OCI-LY1 (cell line): ENCODE results near the gene ARL6IP4.

Experiments
- EZH2 ChIP-seq: fragments of 200-600 bp; sonication (generic), shearing (Covaris generic); IDR thresholded peaks from 2 replicates; pipeline ENCODE4 v1.8.0; 2017; ENCODE audit warnings: borderline replicate concordance, mixed run types, mild to moderate bottlenecking, antibody characterized with exemption, low read length, moderate library complexity, mixed read lengths
- TF ChIP-seq, protein P1 (sequence below): fragments of 200-600 bp; sonication (generic), shearing (Covaris generic); IDR thresholded peaks from 2 replicates; pipeline ENCODE4 v1.5.1; 2017; ENCODE audit warnings: mild to moderate bottlenecking, antibody characterized with exemption, low read length, moderate library complexity, mixed read lengths

DNA sequence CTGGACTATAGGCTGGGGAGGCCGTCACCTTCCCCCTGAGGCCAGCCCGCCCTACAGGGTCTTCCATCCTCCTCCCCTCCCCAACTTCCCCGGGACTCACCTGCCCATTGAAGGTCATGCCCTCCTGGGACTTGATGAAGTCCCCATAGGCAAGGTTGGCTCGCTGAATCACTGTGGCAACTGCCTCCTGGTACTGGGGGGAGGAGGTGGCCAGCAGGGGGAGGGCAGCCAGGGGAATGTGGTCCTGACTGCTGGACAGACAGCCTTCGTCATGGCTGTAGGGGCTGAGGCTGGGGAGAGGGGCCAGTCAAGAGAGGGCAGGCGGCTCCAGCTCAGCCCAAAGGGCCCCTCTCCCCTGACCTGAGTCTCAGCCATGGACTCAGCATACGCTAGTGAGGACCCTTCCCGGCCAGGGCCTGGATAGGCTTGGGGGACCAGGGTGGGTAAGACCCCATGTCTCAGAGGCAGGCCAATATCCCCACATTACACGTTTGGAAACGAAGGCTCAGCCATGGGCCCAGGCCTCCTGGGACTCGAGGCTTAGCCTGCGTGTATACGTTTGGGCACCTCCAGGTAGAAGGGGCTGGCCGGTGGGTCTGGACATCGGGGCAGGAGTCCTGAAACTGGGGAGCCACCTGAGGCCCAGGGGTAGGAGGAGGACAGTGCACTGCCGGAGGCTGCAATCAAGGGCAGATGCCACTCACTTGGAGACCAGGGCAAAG lies 16.3 kb downstream of the ARL6IP4 start:
- TF ChIP-seq, protein P1, sequence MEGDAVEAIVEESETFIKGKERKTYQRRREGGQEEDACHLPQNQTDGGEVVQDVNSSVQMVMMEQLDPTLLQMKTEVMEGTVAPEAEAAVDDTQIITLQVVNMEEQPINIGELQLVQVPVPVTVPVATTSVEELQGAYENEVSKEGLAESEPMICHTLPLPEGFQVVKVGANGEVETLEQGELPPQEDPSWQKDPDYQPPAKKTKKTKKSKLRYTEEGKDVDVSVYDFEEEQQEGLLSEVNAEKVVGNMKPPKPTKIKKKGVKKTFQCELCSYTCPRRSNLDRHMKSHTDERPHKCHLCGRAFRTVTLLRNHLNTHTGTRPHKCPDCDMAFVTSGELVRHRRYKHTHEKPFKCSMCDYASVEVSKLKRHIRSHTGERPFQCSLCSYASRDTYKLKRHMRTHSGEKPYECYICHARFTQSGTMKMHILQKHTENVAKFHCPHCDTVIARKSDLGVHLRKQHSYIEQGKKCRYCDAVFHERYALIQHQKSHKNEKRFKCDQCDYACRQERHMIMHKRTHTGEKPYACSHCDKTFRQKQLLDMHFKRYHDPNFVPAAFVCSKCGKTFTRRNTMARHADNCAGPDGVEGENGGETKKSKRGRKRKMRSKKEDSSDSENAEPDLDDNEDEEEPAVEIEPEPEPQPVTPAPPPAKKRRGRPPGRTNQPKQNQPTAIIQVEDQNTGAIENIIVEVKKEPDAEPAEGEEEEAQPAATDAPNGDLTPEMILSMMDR, result no peak
- TF ChIP-seq EZH2, result no peak
